ENCODE measurements around the gene CYB5A.

CYB5A gene

DNA sequence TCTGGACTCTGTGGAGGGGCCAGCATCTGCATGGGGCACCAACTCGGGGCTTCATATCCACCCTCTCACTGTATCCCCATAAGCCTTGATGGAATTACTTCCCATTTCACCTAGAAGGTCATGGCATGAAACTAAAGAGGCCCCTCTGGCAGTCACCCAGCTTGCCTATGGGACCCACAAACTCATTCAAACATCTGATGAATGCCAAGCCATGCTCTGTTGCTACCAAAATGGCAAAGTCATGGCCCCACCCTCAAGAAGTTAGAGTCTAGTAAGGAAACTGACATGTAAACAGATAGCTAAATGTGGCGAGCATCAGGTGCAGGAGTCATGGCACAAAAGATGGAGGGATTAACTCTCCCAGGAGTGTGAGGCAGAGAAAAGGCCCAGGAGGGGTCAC, 14.5 kb downstream of the CYB5A start:
- DNase-seq (ENCODE audit: low read depth in 2 of 2): no peak

DNA sequence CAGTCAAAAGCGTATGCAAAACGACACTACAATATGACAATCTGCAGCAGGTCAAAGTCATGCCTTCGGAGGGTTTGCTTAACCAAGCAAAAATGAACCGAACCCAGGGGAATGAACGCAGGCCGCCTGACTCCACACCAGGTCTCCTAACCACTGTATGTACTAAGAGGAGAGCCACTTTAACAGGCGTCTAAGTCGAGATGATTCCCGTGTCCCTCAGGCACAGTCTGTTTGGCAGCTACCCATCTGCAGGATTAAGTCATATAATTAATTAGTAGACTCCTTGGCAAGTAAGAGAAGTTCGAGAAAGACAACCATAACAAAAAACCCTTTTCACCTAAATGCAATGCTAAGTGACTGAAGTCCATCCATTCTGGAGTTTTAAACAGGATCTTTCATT, 15.2 kb downstream of the CYB5A start:
- DNase-seq (ENCODE audit: low read depth in 2 of 2): no peak

DNA sequence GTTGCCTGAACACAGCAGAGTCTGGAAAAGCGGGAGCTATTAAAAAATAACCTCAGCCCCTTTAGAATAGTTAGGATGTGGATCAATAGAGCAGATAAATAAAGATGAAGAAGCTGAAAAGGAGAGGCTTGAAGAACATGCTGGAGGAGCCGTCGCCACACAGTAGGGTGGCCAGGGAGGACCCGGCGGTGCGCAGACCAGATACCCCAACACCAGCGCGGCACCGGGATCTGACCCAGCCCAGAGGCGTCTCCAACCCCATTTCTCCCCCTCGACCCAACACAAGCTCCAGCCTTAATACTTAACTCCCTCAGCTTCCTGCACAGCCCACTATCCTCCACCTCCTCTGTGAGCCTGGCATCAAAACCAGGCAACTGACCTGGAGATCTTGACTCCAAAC, 16.0 kb downstream of the CYB5A start:
- DNase-seq (ENCODE audit: low read depth in 2 of 2): no peak

DNA sequence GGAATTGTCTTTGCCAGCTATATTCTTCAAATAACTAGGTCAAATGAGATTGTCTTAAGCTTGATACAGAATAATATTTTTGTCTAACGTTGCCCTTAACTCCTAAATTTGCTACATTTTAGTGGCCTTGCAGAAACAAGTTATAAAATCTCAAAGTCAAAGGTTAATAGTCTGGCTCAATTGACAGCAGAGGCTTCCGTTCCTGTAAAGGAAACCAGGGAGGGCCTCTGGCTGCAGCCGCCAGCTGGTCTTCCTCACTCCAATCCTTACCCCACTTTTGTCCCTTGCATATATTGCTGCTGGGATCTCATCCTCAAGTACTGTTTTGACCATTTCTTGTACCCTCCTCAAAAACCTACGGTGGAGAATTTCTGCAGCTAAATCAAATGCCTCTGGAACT, 17.1 kb downstream of the CYB5A start:
- no peak for DNase-seq (ENCODE audit: low read depth in 2 of 2)

DNA sequence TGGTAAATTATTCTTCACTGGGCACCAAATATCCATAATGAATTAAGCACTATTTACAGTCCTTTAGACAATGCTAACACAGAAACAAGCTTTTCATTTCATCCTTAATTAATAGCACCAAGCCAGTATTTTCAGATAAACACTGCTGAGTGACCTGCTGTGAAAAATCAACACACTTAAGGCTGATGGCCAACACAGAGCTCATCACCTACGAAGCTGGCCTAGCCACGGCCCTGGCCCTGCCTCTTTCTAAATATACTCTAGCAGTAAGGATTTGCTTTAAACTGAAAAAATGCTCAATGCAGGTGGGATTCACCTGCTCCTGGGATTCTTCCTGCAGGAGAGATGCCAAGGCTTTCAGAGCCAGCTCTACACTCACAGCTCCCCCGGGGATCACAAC, 18.4 kb downstream of the CYB5A start:
- no peak for DNase-seq (ENCODE audit: low read depth in 2 of 2)

DNA sequence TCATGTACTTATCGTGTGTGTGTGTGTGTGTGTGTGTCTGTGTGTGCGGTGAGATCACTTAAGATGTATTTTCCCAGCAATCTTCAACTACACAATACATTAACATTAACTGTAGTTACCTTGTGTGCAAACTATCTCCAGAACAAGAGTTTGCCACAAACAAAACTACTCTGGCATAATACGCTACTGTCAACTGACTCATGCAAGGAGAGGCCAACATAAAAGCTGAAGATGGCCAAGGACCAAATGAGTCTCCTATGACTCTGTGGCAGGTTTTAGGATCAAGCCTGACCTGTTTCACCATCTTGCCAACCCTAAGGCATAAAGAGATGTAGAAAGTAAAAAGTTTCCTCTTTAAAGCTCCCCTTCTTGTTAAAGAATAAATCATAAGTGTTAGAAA, 20.1 kb downstream of the CYB5A start:
- no peak for DNase-seq (ENCODE audit: low read depth in 2 of 2)

DNA sequence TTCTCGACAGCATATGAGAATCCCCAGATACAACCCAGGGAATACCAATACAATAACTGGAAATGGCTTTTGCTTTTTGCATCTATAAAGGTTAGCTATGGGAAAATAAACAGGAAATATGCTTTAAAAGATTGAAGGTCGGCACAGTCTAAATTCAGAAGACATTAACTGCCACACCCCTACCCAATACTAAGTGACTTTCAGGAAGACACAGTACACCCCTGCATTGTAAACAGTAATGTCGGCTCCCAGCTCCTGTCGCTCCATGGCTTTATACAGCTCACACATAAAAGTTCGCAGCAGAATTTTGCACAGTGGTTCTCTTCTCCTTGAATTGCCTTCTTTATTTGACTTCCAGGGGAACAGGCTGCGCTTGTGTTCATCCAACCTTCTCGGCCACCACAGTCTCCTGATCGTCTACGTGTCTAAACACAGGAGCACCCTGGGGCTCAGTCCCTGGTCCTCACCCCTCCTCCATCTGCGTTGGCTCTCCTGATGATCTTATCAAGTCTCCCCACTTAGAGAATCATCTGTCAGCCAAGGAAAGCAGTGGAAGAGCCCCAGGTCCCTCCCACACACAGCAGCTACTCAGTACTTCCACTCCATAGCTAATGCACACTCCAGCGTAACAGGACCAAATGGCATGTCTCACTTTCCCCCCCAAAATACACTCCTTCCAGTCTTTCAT, 22.7 kb downstream of the CYB5A start:
- DNase-seq (ENCODE audit: low read depth in 2 of 2): no peak

DNA sequence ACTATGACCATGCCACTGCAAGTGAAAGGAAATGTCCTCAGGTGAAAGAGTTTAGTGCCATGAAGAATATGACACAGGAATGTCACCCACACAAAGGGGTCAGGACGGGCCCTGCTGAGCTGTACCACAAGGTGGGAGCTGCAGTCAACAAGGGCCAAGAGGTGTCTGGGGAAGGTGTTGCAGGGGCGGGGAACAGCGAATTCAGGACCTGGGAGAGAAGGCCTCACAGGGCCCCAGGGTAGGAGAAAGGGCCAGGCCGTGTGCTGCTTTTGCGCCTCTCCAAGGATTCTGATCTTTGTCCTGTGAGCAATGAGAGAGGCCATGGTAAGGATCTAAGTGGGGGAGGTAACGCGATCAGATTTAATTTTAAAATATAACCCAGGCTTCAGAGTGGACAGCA, 23.6 kb downstream of the CYB5A start:
- DNase-seq (ENCODE audit: low read depth in 2 of 2): no peak

DNA sequence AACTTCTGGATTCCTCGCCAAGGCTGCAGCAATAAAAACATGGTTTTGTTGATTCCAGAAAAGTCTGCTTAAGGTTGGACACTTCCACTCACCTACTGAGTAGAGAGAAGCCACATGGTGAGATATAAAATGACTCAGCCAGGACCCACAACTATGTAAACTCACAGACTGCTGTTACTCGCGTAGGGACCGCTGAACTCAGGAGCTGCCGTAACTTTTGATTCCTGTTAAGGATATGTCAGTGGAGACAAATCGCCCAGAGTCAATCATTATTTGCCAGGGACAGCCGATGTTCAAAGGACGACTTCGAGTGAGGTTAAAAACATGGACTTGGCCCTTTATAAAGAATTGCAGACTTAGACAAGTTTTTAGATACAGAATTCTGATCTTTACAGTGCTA, 25.6 kb downstream of the CYB5A start:
- no peak for DNase-seq (ENCODE audit: low read depth in 2 of 2)

DNA sequence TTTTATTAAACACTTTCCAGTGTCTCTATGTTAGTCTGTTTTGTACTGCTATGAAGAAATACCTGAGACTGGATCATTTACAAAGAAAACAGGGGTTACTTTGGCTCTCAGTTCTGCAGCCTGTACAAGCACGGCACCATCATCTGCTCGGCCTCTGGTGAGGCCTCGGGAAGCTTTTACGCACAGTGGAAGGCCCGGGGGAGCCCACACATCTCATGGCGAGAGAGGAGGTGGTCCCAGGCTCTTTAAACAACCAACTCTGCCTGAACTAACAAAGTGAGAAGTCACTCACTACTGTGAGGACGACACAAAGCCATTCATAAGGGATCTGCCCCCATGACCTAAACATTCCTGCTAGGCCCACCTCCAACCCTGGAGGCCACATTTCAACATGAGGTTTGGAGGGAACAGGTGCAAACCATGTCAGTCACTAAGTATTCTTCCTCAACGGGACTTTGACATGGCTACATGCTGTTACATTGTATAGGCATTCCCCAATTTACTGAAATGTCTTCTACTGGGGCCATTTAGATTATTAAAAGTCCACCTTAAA, 26.1 kb downstream of the CYB5A start:
- no peak for DNase-seq (ENCODE audit: low read depth in 2 of 2)

DNA sequence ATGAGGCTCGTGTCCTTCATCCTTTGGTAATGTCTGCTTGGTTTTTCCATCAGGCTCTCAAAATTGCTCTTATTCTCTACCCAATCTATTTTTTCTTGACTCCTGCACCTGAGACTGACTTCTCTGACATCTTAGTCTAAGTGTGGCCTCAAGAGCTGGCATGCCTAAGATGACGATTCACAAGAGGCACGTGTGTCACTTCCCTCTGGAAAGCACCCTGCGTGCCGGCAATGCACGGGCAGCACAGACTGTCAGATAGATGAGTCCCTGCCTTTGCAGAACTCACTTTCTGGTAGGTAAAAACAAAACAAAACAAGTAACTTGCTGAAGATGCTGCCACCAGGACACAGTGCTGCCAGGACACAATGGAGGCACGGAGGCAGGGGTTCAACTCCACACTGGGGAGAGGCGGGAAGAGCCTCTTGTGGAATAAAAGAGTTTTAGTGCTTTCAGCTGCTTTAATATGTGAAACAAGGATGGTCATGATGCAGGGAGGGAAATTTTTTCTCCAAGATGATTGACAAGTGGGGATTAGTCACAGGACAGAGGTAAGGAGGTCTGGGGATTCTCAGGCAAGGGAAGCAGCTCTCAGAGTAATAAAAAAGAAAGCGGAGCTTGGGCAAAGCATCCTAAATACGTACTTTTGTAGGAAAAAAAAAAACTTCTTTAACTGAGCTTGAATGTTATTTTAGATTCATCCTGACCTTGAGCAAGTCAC, 27.3 kb downstream of the CYB5A start:
- no peak for DNase-seq (ENCODE audit: low read depth in 2 of 2)

DNA sequence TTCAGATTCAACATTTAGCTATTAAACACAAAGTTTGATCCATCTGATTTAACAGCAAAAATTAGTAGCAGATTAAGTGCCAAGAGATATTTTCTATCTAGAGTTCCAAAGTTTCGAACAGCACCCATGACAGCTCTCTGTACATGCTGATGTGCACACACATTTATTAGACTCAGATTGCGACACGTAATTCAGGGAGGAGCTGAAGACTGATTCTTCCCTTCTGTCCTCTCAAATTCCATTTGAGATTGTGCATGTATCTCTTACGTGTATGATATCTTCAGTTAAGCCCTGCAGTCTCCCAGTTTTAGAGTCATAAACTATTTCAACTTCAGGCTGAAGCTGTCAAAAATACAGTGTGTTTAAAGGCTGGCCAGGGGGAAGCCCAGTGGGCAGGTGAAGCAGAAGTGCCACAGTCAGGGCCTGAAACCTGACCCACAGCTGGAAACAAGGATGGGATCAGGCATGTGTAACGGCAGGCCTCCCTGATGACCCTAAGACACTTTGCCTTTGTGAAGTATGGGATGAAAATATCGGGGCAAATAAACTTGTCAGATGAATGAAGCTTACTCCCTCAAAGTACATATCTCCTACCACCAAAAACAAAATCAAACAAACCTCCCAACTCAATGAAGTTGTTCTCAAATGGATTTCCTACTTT, 30.6 kb downstream of the CYB5A start:
- no peak for DNase-seq (ENCODE audit: low read depth in 2 of 2)

DNA sequence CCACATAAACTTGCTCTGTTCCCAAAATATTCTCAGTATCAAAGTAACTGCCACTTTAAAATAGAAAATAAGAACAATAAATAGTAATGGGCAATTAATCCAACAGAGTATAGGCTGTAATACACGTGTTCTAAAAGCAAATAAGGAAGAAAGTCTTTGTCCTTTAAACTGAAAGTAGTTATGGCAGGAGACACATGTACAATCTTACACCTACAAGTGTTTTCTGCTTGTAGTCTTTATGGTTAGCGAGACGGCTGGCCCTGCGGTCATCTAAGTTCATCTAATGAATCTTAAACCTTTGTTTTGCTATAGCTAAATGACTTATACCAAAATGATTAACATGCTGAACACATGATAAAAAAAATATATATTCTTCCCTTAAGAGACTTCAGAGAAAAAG, 32.4 kb downstream of the CYB5A start:
- no peak for DNase-seq (ENCODE audit: low read depth in 2 of 2)

DNA sequence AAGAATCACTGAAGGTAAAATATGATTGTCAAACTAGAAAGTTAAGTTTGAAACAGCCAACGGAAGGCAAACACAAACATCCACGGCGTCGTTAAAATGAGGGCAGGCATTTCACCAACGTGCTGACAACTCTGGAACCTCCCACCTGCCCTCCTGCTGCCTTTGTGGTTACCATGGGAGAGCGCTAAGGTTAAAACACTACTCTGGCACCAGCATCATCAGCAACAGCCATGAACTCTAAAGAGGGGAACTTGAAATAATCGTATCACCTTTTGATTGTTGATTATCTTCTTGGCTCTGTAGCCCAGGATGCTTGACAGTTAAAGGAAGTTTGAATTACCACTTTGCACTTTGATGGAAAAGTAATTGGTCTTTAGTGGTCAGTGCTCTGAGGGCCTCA, 34.7 kb downstream of the CYB5A start:
- DNase-seq (ENCODE audit: low read depth in 2 of 2): no peak

DNA sequence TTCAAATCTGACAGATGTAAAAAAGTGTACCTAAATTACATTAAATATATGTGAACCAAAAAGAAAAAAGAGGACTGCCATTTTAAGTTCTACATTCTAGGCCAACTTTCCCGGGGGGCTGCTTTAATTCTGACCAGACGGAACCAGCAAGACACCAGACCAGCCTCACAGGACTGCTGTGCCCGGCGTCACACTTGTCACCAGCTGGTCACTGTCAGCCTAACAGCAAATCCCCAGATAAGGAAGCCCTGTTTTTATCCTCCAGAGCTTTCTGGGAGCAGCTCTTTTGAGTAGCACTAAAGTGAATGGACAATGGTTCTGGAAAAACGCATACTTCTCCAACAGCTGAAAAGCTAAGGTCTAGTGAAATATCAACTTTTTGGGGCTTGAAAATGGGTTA, 35.6 kb downstream of the CYB5A start:
- DNase-seq (ENCODE audit: low read depth in 2 of 2): no peak

DNA sequence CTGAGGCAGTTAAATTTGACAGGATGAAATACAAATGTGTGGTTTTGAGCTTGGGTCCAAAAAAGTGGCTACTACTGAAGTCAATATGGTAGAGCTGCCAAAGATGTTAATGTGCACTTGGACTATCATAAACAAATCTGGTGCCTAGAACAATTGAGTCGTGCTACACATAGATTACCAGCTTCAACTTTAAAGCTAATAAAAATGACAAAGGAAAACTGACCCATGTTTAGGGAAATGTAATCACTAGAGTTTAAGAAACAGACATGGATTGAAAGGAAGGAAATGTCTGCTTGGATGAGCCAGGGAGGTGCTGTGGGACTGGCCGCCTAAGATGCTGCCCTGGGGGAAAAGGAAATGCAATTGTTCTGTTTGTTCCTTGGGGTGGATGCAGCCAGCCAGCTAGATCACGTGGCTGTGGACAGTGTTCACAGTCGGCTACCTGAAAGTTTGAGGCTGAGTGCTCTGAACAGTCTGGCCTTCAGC, 36.6 kb downstream of the CYB5A start:
- DNase-seq (ENCODE audit: low read depth in 2 of 2): no peak

DNA sequence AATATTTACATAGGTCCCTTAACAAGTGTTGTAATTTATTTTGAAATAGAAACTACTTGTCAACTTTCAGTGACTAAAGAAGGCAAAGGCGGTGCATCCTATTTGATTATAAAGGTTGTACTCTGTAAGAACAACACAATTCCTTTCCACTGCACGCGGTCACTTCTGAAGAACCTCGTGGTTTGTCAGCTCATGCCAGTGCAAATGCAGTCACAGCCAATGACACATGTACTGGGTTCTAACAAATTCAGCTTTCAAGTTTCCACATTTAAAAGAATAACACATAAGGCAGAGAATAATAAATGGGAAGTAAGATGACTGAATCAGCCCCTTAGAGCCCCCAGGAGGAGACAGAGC, 39.7 kb downstream of the CYB5A start:
- DNase-seq (ENCODE audit: low read depth in 2 of 2): peak; percentile 11 to 32

DNA sequence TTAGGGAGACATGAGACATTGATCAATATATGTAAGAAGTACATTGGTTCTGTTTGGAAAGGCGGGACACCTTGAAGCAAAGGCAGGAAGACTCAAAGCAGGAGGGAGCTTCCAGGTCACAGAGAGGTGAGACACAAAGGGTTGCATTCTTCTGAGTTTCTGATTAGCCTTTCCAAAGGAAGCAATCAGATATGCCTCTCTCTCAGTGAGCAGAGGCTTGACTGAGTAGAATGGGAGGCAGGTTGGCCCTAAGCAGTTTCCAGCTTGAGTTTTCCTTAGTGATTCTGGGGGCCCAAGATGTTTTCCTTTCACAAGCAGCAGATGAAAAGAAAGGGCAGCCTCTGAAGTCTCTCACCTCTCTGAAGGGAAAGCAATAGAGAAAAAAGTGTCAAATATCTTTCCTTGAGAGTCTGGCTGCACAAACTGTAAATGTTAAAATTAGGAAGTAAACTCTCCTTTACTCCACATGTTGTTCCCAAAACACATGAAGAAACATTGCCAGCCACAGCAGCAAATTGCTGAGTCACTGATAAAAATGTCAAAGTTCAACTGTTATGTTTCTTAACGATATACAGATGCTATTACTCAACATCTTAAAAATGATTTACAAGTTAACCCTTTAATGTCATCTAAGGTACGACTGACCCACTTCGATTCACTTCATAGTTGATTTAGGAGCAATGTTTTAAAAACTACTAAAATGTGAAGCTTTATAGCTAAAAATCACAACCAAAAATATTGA, 40.3 kb downstream of the CYB5A start:
- DNase-seq (ENCODE audit: low read depth in 2 of 2): no peak

DNA sequence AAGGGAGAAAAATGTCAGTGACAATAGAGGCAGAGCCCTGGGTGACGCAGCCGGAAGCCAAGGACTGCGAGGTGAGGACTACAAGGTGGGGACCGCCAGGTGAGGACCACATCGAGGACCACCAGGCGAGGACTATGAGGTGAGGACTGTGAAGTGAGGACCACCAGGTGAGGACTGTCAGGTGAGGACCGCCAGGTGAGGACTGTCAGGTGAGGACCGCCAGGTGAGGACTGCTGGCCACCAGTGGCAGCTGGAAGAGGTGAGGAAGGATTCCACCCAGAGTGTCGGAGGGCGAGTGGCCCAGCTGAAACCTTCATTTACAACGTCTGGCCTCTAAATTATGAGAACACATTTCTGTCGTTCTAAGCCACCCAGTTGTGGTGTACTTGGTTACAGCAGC, 41.6 kb downstream of the CYB5A start:
- no peak for DNase-seq (ENCODE audit: low read depth in 2 of 2)

DNA sequence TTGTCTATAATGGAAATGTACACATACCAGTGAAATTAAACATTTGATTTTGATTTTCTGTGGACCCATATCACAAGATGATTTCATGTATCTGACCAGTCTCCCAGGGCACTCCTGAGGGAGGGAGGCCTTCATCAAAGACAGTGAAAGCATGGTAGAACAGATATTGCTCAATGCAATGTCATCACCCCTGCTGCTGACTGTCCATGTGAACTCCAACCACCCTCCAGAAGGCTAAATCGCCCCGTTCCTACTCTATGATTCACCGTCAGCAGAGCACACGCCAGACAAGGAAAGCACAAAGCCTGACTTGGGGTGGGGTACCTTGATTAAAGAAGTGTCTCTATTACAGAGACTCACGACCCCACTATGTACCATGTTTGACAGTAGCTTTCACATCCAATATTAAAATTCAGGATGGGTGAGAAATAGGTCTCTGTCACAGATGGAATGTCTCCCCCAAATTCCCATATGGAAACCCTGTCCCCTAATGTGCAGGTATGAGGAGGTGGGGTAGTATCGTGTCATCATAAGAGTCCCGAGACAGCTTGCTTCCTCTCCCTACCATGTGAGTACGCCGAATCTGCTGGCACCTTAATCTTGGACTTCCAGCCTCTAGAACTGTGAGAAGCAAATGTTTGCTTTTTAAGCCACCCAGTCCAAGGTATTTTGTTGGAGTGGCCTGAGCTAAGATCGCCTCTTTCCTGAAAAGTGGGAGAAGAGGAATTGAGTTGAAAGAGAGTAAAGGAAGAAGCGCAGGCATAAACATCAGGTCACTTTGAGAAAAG, 42.4 kb downstream of the CYB5A start:
- no peak for DNase-seq (ENCODE audit: low read depth in 2 of 2)

DNA sequence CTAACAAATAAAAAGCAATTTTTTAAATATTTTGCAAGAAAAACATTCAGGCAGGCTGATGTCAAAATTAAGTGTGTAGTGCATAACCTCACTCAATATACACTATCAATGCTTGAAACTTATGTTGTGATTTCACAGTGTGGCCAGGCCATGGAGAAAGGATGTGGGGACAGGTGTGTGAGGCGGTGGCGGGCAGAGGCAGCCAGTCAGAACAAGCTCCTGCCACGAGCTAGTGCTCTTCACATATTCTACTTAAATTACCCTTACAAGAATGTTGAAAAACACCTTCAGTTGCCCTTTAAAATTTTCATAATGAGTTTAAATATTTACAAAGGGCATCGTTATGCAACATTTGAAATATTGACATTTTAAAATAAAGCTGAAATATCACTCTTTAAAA, 43.2 kb downstream of the CYB5A start:
- no peak for DNase-seq (ENCODE audit: low read depth in 2 of 2)

Measured in stimulated activated CD8-positive, alpha-beta memory T cell treated with anti-CD3 and anti-CD28 coated beads, Interleukin-15, amount 100 ng/mL, for 48 hours (primary cell).